GM23248 (cell line): Measurements from ENCODE around the gene PPP6R2. TPM values are rescaled to one million over a fixed set of nuclear protein-coding genes. Genes with fewer than 3 reads are reported as not detected.
A peak's percentile ranks its signal among the peaks of the same experiment; 100 is the strongest.

Experiments used
- DNase-seq: peaks from one replicate; pipeline ENCODE4 v3.0.0-alpha.2; 2015
- H2AFZ ChIP-seq: fragments of 200-600 bp; sonication (generic); 2 replicates; pipeline ENCODE4 v1.6.1; 2016; ENCODE audit warnings: antibody characterized with exemption
- H3F3A ChIP-seq: fragments of 200-600 bp; sonication (generic); 2 replicates; pipeline ENCODE4 v1.6.1; 2016; ENCODE audit warnings: mild to moderate bottlenecking, antibody characterized with exemption, mixed run types; ENCODE audit not compliant: insufficient read depth
- H3K27ac ChIP-seq: fragments of 200-600 bp; sonication (generic); 2 replicates; pipeline ENCODE4 v1.5.1; 2016; ENCODE audit warnings: mild to moderate bottlenecking
- H3K27me3 ChIP-seq: fragments of 200-600 bp; sonication (generic); replicated peaks from 2 replicates; pipeline ENCODE4 v1.6.1; 2016; ENCODE audit warnings: mild to moderate bottlenecking; ENCODE audit not compliant: insufficient read depth
- H3K36me3 ChIP-seq: fragments of 200-600 bp; sonication (generic); 2 replicates; pipeline ENCODE4 v1.6.1; 2016; ENCODE audit warnings: low read depth, mild to moderate bottlenecking
- H3K4me1 ChIP-seq: fragments of 200-600 bp; sonication (generic); 2 replicates; pipeline ENCODE4 v1.6.1; 2016; ENCODE audit warnings: mild to moderate bottlenecking; ENCODE audit not compliant: insufficient read depth
- H3K4me2 ChIP-seq: fragments of 200-600 bp; sonication (generic); one replicate; pipeline ENCODE4 v1.6.1; 2016; ENCODE audit warnings: mild to moderate bottlenecking; ENCODE audit not compliant: unreplicated experiment
- H3K4me3 ChIP-seq: fragments of 200-600 bp; sonication (generic); 2 replicates; pipeline ENCODE4 v1.5.1; 2016; ENCODE audit warnings: mild to moderate bottlenecking
- H3K79me2 ChIP-seq: fragments of 200-600 bp; sonication (generic); 2 replicates; pipeline ENCODE4 v1.6.1; 2016; ENCODE audit warnings: mild to moderate bottlenecking; ENCODE audit not compliant: insufficient read depth
- H3K9ac ChIP-seq: fragments of 200-600 bp; sonication (generic); 2 replicates; pipeline ENCODE4 v1.6.1; 2016; ENCODE audit warnings: mild to moderate bottlenecking
- H3K9me2 ChIP-seq: fragments of 200-600 bp; sonication (generic); 2 replicates; pipeline ENCODE4 v1.6.1; 2016; ENCODE audit warnings: mixed run types, mild to moderate bottlenecking, moderate library complexity; ENCODE audit not compliant: insufficient read depth
- H3K9me3 ChIP-seq: fragments of 200-600 bp; sonication (generic); one replicate; pipeline ENCODE4 v1.6.1; 2017; ENCODE audit warnings: low read depth
- H4K20me1 ChIP-seq: fragments of 200-600 bp; sonication (generic); 2 replicates; pipeline ENCODE4 v1.6.0; 2016; ENCODE audit not compliant: insufficient read depth
- EZH2 ChIP-seq: fragments of 200-600 bp; sonication (generic); IDR thresholded peaks from 2 replicates; pipeline ENCODE4 v1.6.1; 2018; ENCODE audit warnings: antibody characterized with exemption, mild to moderate bottlenecking; ENCODE audit not compliant: insufficient read depth, poor library complexity, severe bottlenecking
- EZH2phosphoT487 ChIP-seq: fragments of 200-600 bp; sonication (generic); IDR thresholded peaks from 2 replicates; pipeline ENCODE4 v1.6.1; 2018; ENCODE audit warnings: antibody characterized with exemption, moderate library complexity, mild to moderate bottlenecking, low read depth; ENCODE audit not compliant: insufficient read depth
- WGBS, 2 experiments: methylation state at CpG; one replicate each; pipeline ENCODE4 v1.1.6; 2015 to 2017; ENCODE audit warnings: low lambda C conversion rate in 2 of 2, low coverage in 1 of 2; ENCODE audit errors: missing lambda C conversion rate in 2 of 2; 5-methylcytosine and 5-hydroxymethylcytosine counted together
- in situ Hi-C: fragments of 300-500 bp; cut with MboI; formaldehyde crosslinking; loops from 2 replicates; pipeline ENCODE4 v1.15.0; 2020
- polyA plus RNA-seq: library from polyadenylated mRNA; unstranded; fragments of >200 nt; fragmentation: Nextera tagmentation; extraction: Ambion mirVana; gene quantifications from 2 replicates; pipeline ENCODE4 v1.2.1, GENCODE V29; 2016
- total RNA-seq: library from RNA; depleted of rRNA; stranded (reverse); fragments of >200 nt; shearing (Covaris generic); gene quantifications from 2 replicates; pipeline ENCODE4 v1.2.3, GENCODE V29; 2014

PPP6R2 gene
- total and polyA plus RNA-seq, 2 experiments from 2014 or later, result 22.2 to 58.4 TPM

GRCh38 chr22:50338042-50338573 lies 5.0 kb upstream of the PPP6R2 start:
- in situ Hi-C loops, result loop anchor here (10.0 kb wide), 1 partner anchor 63 kb away; the partner anchor contains the start of gene MAPK11
- no peak overlapping the region for H3K9ac ChIP-seq

GRCh38 chr22:50338860-50339462 lies 4.2 kb upstream of the PPP6R2 start:
- peaks cover 4% of the 10 kb centered on the region for H3K79me2 ChIP-seq
- 79 to 95% methylated on average over 3 to 4 of the region's 4 CpGs for WGBS, 2 experiments
- H3K36me3 ChIP-seq, result no peaks in the 10 kb centered on the region
- H3K9me3 ChIP-seq, result no peaks in the 10 kb centered on the region
- no peak overlapping the region for H3K9ac ChIP-seq
- H3K4me1 ChIP-seq, result no peaks in the 10 kb centered on the region
- H3K4me2 ChIP-seq, result no peak overlapping the region
- peaks cover 6% of the 10 kb centered on the region; the same call in 1 of the 2 replicates for H3F3A ChIP-seq
- H3K27me3 ChIP-seq, result no peaks in the 10 kb centered on the region
- TF ChIP-seq EZH2phosphoT487 (no peak), EZH2 (no peak)
- no peaks in the 10 kb centered on the region for H4K20me1 ChIP-seq
- no peak overlapping the region for H2AFZ ChIP-seq
- no peak for DNase-seq
- no peak overlapping the region for H3K27ac ChIP-seq
- no peak overlapping the region for H3K4me3 ChIP-seq
- in situ Hi-C loops, result loop anchor here (10.0 kb wide), 1 partner anchor 64 kb away; the partner anchor contains the start of gene MAPK11
- no peaks in the 10 kb centered on the region for H3K9me2 ChIP-seq

More at GRCh38 chr22:50338042-50338573, 5.0 kb upstream of the PPP6R2 start:
- H3K4me3 ChIP-seq, result no peak overlapping the region
- H2AFZ ChIP-seq, result no peak overlapping the region
- no peaks in the 10 kb centered on the region for H3K36me3 ChIP-seq
- DNase-seq, result no peak
- H3K79me2 ChIP-seq, result no peaks in the 10 kb centered on the region
- no peaks in the 10 kb centered on the region for H4K20me1 ChIP-seq
- no peaks in the 10 kb centered on the region for H3K9me2 ChIP-seq
- no peaks in the 10 kb centered on the region for H3K27me3 ChIP-seq
- 93 to 98% methylated on average over 5 of the region's 5 CpGs for WGBS, 2 experiments
- no peak for TF ChIP-seq EZH2
- TF ChIP-seq EZH2phosphoT487, result no peak
- no peaks in the 10 kb centered on the region for H3K9me3 ChIP-seq
- H3K27ac ChIP-seq, result no peak overlapping the region
- no peaks in the 10 kb centered on the region for H3K4me1 ChIP-seq
- H3F3A ChIP-seq, result peaks cover 6% of the 10 kb centered on the region; the same call in 1 of the 2 replicates
- no peak overlapping the region for H3K4me2 ChIP-seq

GRCh38 chr22:50339945-50340879 lies 2.9 kb upstream of the PPP6R2 start:
- H3K4me2 ChIP-seq, result no peak overlapping the region
- in situ Hi-C loops, result loop anchor here (10.0 kb wide), 1 partner anchor 65 kb away; the partner anchor contains the start of gene MAPK11
- 84 to 85% methylated on average over 6 to 12 of the region's 12 CpGs for WGBS, 2 experiments

GRCh38 chr22:50341977-50342650 lies 1.0 kb upstream of the PPP6R2 start:
- Histone ChIP-seq H3K4me2 (peak overlapping the region; percentile 98), H3K27ac (peak overlapping the region; percentile 66), H4K20me1 (no peaks in the 10 kb centered on the region), H3K36me3 (no peaks in the 10 kb centered on the region), H2AFZ (peak overlapping the region; percentile 82), H3K9me2 (no peaks in the 10 kb centered on the region), H3F3A (peaks cover 6% of the 10 kb centered on the region; the same call in 1 of the 2 replicates), H3K27me3 (no peaks in the 10 kb centered on the region), H3K79me2 (peaks cover 16% of the 10 kb centered on the region), H3K4me1 (no peaks in the 10 kb centered on the region), H3K9ac (peak overlapping the region; percentile 89), H3K9me3 (no peaks in the 10 kb centered on the region), H3K4me3 (peak overlapping the region; percentile 82)
- in situ Hi-C loops, result no loop called here
- peak; percentile 92 for DNase-seq
- TF ChIP-seq EZH2, result no peak
- TF ChIP-seq EZH2phosphoT487, result no peak
- 7 to 9% methylated on average over 24 to 26 of the region's 26 CpGs for WGBS, 2 experiments

More at GRCh38 chr22:50339945-50340879, 2.9 kb upstream of the PPP6R2 start:
- H3K9me3 ChIP-seq, result no peaks in the 10 kb centered on the region
- H3K36me3 ChIP-seq, result no peaks in the 10 kb centered on the region
- H3K9ac ChIP-seq, result no peak overlapping the region
- no peak for TF ChIP-seq EZH2
- no peak for TF ChIP-seq EZH2phosphoT487
- H3K79me2 ChIP-seq, result peaks cover 4% of the 10 kb centered on the region
- H3K27me3 ChIP-seq, result no peaks in the 10 kb centered on the region
- H3K4me1 ChIP-seq, result no peaks in the 10 kb centered on the region
- H3F3A ChIP-seq, result peaks cover 6% of the 10 kb centered on the region; the same call in 1 of the 2 replicates
- H3K27ac ChIP-seq, result no peak overlapping the region
- H3K4me3 ChIP-seq, result no peak overlapping the region
- no peaks in the 10 kb centered on the region for H3K9me2 ChIP-seq
- H4K20me1 ChIP-seq, result no peaks in the 10 kb centered on the region
- H2AFZ ChIP-seq, result no peak overlapping the region
- DNase-seq, result peak; percentile 34
